ENCODE results near the gene OR2D3.

GRCh38 chr11:6931146-6931713 lies 10.4 kb downstream of the OR2D3 start:
- no peak for TF ChIP-seq CTCF (IDR thresholded peaks at IDR 0.05)
- TF ChIP-seq NR3C1 (IDR thresholded peaks at IDR 0.05): no peak
- no peak for TF ChIP-seq ZSCAN20 (CRISPR knock-in tag; IDR thresholded peaks at IDR 0.05)
- TF ChIP-seq POLR2AphosphoS2 (conservative IDR thresholded peaks at IDR 0.05; ENCODE audit: low read length): no peak
- no peak for TF ChIP-seq CHD2 (IDR thresholded peaks at IDR 0.05; ENCODE audit: low read length, partially characterized antibody)
- TF ChIP-seq HOXA7 (CRISPR knock-in tag; IDR thresholded peaks at IDR 0.05): no peak
- TF ChIP-seq CBX8 (IDR thresholded peaks at IDR 0.05): no peak

Data from A549 (cell line).